WTC11 (cell line): ENCODE data around the gene MAST4. TPM values are rescaled to one million over a fixed set of nuclear protein-coding genes. Genes with fewer than 3 reads are reported as not detected.

Experiments used
- ATAC-seq: fragments of 200-7000 bp; cut with Tn5 transposase; 2 replicates; pipeline ENCODE4 v1.10.0; 2021; ENCODE audit warnings: mild to moderate bottlenecking, moderate library complexity
- CTCF ChIA-PET: fragments of 300-600 bp; sonication (Branson Sonifier 250); formaldehyde crosslinking; loops from one replicate; lab custom pipeline; 2021; ENCODE audit warnings: antibody characterized with exemption; lab: Charles Lee
- POLR2A ChIA-PET: fragments of 350-600 bp; sonication (Branson Sonifier 250); formaldehyde crosslinking; loops from one replicate; lab custom pipeline; 2021; ENCODE audit warnings: antibody characterized with exemption; lab: Charles Lee
- DNase-seq: peaks from one replicate; pipeline ENCODE4 v3.0.0; 2021; ENCODE audit warnings: low spot score
- H3K27ac Mint-ChIP-seq: 2 replicates; pipeline ENCODE4 v1.8.0; 2021; ENCODE audit warnings: mixed read lengths
- H3K27me3 Mint-ChIP-seq: 2 replicates; pipeline ENCODE4 v1.8.0; 2021; ENCODE audit warnings: low read depth, mild to moderate bottlenecking, moderate library complexity, mixed read lengths
- H3K36me3 Mint-ChIP-seq: 2 replicates; pipeline ENCODE4 v1.8.0; 2021; ENCODE audit warnings: mixed read lengths
- H3K4me1 Mint-ChIP-seq: 2 replicates; pipeline ENCODE4 v1.8.0; 2022; ENCODE audit warnings: mixed read lengths
- H3K4me3 Mint-ChIP-seq: 2 replicates; pipeline ENCODE4 v1.8.0; 2021; ENCODE audit warnings: mild to moderate bottlenecking, moderate library complexity, mixed read lengths
- H3K9me3 Mint-ChIP-seq: 2 replicates; pipeline ENCODE4 v1.8.0; 2021; ENCODE audit warnings: mixed read lengths
- AR ChIP-seq: fragments of 250-450 bp; sonication (Bioruptor Pico); IDR thresholded peaks from 2 replicates; pipeline ENCODE4 v1.9.0; 2021; ENCODE audit warnings: mild to moderate bottlenecking
- CBFB ChIP-seq: sonication (generic); formaldehyde crosslinking; IDR thresholded peaks from 2 replicates; pipeline ENCODE4 v1.8.1; 2022; ENCODE audit warnings: mild to moderate bottlenecking, low read depth, missing genetic modification reagents
- CREM ChIP-seq: sonication (generic); formaldehyde crosslinking; IDR thresholded peaks from 2 replicates; pipeline ENCODE4 v1.8.1; 2022; ENCODE audit warnings: mild to moderate bottlenecking, missing genetic modification reagents, moderate library complexity
- E2F1 ChIP-seq: sonication (generic); formaldehyde crosslinking; IDR thresholded peaks from 2 replicates; pipeline ENCODE4 v1.8.0; 2022; ENCODE audit warnings: mild to moderate bottlenecking, missing genetic modification reagents
- E2F4 ChIP-seq: sonication (generic); formaldehyde crosslinking; IDR thresholded peaks from 2 replicates; pipeline ENCODE4 v1.8.1; 2022; ENCODE audit warnings: low read depth, mild to moderate bottlenecking, moderate library complexity, missing genetic modification reagents, borderline replicate concordance
- ERG ChIP-seq: fragments of 250-450 bp; sonication (Bioruptor Pico); IDR thresholded peaks from 2 replicates; pipeline ENCODE4 v1.8.0; 2021; ENCODE audit warnings: mild to moderate bottlenecking
- ETV6 ChIP-seq: sonication (generic); formaldehyde crosslinking; IDR thresholded peaks from 2 replicates; pipeline ENCODE4 v1.8.1; 2022; ENCODE audit warnings: mild to moderate bottlenecking, missing genetic modification reagents
- IRF2 ChIP-seq: sonication (generic); formaldehyde crosslinking; IDR thresholded peaks from 2 replicates; pipeline ENCODE4 v1.8.0; 2022; ENCODE audit warnings: low read depth, missing genetic modification reagents, borderline replicate concordance
- KAT7 ChIP-seq: sonication (generic); formaldehyde crosslinking; IDR thresholded peaks from 2 replicates; pipeline ENCODE4 v1.8.1; 2023; ENCODE audit warnings: missing genetic modification reagents, mild to moderate bottlenecking, borderline replicate concordance
- MYBL2 ChIP-seq: sonication (generic); formaldehyde crosslinking; IDR thresholded peaks from 2 replicates; pipeline ENCODE4 v1.8.1; 2023; ENCODE audit warnings: mild to moderate bottlenecking, moderate library complexity, missing genetic modification reagents
- NFYB ChIP-seq: sonication (generic); formaldehyde crosslinking; conservative IDR thresholded peaks from 2 replicates; pipeline ENCODE4 v1.8.0; 2022; ENCODE audit warnings: low read depth, missing genetic modification reagents
- PRDM15 ChIP-seq: sonication (generic); formaldehyde crosslinking; IDR thresholded peaks from 2 replicates; pipeline ENCODE4 v1.8.0; 2022; ENCODE audit warnings: missing genetic modification reagents
- SMAD4 ChIP-seq: sonication (generic); formaldehyde crosslinking; IDR thresholded peaks from 2 replicates; pipeline ENCODE4 v1.8.0; 2022; ENCODE audit warnings: mild to moderate bottlenecking, missing genetic modification reagents
- SOX15 ChIP-seq: fragments of 250-450 bp; sonication (Bioruptor Pico); IDR thresholded peaks from 2 replicates; pipeline ENCODE4 v1.9.0; 2021; ENCODE audit warnings: mild to moderate bottlenecking
- ZNF423 ChIP-seq: fragments of 250-450 bp; sonication (Bioruptor Pico); IDR thresholded peaks from 2 replicates; pipeline ENCODE4 v2.1.2; 2022; ENCODE audit warnings: mild to moderate bottlenecking, moderate library complexity
- ZNF425 ChIP-seq: fragments of 250-450 bp; sonication (Bioruptor Pico); conservative IDR thresholded peaks from 2 replicates; pipeline ENCODE4 v1.9.0; 2021; ENCODE audit warnings: mild to moderate bottlenecking
- ZNF532 ChIP-seq: fragments of 250-450 bp; sonication (Bioruptor Pico); IDR thresholded peaks from 2 replicates; pipeline ENCODE4 v1.9.0; 2021; ENCODE audit warnings: mild to moderate bottlenecking, borderline replicate concordance
- total RNA-seq: library from RNA; stranded (reverse); gene quantifications from 3 replicates; pipeline ENCODE4 v1.2.3, GENCODE V29; 2021

MAST4 gene
- total RNA-seq, 1 experiment from 2014 or later: 8.0 TPM

- no peaks in the 10 kb centered on the region for H3K9me3 Mint-ChIP-seq
- H3K4me3 Mint-ChIP-seq: no peak overlapping the region
- H3K36me3 Mint-ChIP-seq: no peaks in the 10 kb centered on the region
- CTCF ChIA-PET: no interaction called here
- H3K27ac Mint-ChIP-seq: no peak overlapping the region
- TF ChIP-seq IRF2 (CRISPR knock-in tag): no peak
- no peak for TF ChIP-seq CBFB (CRISPR knock-in tag)
- no peak for TF ChIP-seq KAT7
- no peak for TF ChIP-seq E2F4 (CRISPR knock-in tag)
- no peak for TF ChIP-seq NFYB (CRISPR knock-in tag)
- no peak for TF ChIP-seq ZNF425
- no peak for TF ChIP-seq SMAD4
- TF ChIP-seq E2F1 (CRISPR knock-in tag): no peak
- TF ChIP-seq MYBL2 (CRISPR knock-in tag): no peak
- no peak for DNase-seq
- no peak for ATAC-seq
- POLR2A ChIA-PET: no interaction called here
- H3K4me1 Mint-ChIP-seq: peaks cover 23% of the 10 kb centered on the region
- peaks cover 20% of the 10 kb centered on the region for H3K27me3 Mint-ChIP-seq
Observed at GRCh38 chr5:66892716-66893115, 296.5 kb downstream of the MAST4 start.

- H3K27ac Mint-ChIP-seq: no peak overlapping the region
- DNase-seq (no peak), ATAC-seq (no peak)
- TF ChIP-seq ZNF532 (CRISPR knock-in tag) (no peak), ETV6 (CRISPR knock-in tag) (no peak), CREM (no peak), AR (CRISPR knock-in tag) (no peak), SOX15 (CRISPR knock-in tag) (no peak), PRDM15 (CRISPR knock-in tag) (no peak), ZNF423 (no peak), ERG (CRISPR knock-in tag) (no peak)
- POLR2A ChIA-PET: no interaction called here
- no peaks in the 10 kb centered on the region for H3K9me3 Mint-ChIP-seq
- H3K27me3 Mint-ChIP-seq: peaks cover 23% of the 10 kb centered on the region
- H3K4me1 Mint-ChIP-seq: peaks cover 33% of the 10 kb centered on the region
- no peak overlapping the region for H3K4me3 Mint-ChIP-seq
- CTCF ChIA-PET: interaction anchor here (0.6 kb wide), 1 partner anchor 11 kb away, joined by 3 read pairs; no protein-coding TSS in a partner anchor
- H3K36me3 Mint-ChIP-seq: no peaks in the 10 kb centered on the region
Observed at GRCh38 chr5:66894480-66895240, 298.5 kb downstream of the MAST4 start.
